Naive thymus-derived CD8-positive, alpha-beta T cell (primary cell): ENCODE results near the gene ATP6V0A1. TPM values are rescaled to one million over a fixed set of nuclear protein-coding genes. Genes with fewer than 3 reads are reported as not detected.
A peak's percentile ranks its signal among the peaks of the same experiment; 100 is the strongest.

Source experiments
- ATAC-seq, 2 donors: fragments of 150-1000 bp; cut with Tn5 transposase in 1 of 2; sonication (Bioruptor Pico), chemical (Tn5 transposase) in 1 of 2; 1 replicate in 1 of 2; 2 replicates in 1 of 2; pipeline ENCODE4 v1.10.0; 2021; ENCODE audit warnings: mild to moderate bottlenecking in 2 of 2, moderate library complexity in 2 of 2
- POLR2A ChIA-PET: fragments of 350-600 bp; sonication (Branson Sonifier 250); formaldehyde crosslinking; loops from one replicate; lab custom pipeline; 2021; ENCODE audit warnings: antibody characterized with exemption; lab: Charles Lee
- DNase-seq, 10 donors: peaks; one replicate each; pipeline versions ENCODE4 v3.0.0 to v3.0.0-alpha.2; 2020 to 2022
- H3K27ac Mint-ChIP-seq, 10 donors: one replicate each; pipeline ENCODE4 v1.8.0; 2020 to 2022; ENCODE audit warnings: mild to moderate bottlenecking in 10 of 10, mixed read lengths in 10 of 10, moderate library complexity in 4 of 10, inconsistent platforms in 1 of 10
- H3K27me3 Mint-ChIP-seq, 5 donors: one replicate each; pipeline ENCODE4 v1.8.0; 2021 to 2022; ENCODE audit warnings: mixed read lengths in 5 of 5
- H3K36me3 Mint-ChIP-seq, 3 donors: one replicate each; pipeline ENCODE4 v1.8.0; 2020 to 2022; ENCODE audit warnings: mixed read lengths in 3 of 3, mild to moderate bottlenecking in 2 of 3, inconsistent platforms in 1 of 3
- H3K4me1 Mint-ChIP-seq, 4 donors: one replicate each; pipeline ENCODE4 v1.8.0; 2021 to 2022; ENCODE audit warnings: mixed read lengths in 4 of 4
- H3K4me3 Mint-ChIP-seq, 10 donors: one replicate each; pipeline ENCODE4 v1.8.0; 2020 to 2022; ENCODE audit warnings: mild to moderate bottlenecking in 10 of 10, mixed read lengths in 10 of 10, moderate library complexity in 6 of 10, inconsistent platforms in 1 of 10
- H3K9me3 Mint-ChIP-seq, 9 donors: one replicate each; pipeline ENCODE4 v1.8.0; 2020 to 2022; ENCODE audit warnings: mixed read lengths in 9 of 9, mild to moderate bottlenecking in 3 of 9, inconsistent platforms in 1 of 9, moderate library complexity in 1 of 9
- polyA plus RNA-seq, 3 donors: library from polyadenylated mRNA; unstranded; fragments of 300-500 nt; fragmentation: Illumina TruSeq; gene quantifications; one replicate each; pipeline ENCODE4 v1.2.3, GENCODE V29; 2021
- total RNA-seq, 8 experiments: library from RNA in 2 of 8; stranded (reverse) in 2 of 8; gene quantifications; one replicate each; pipeline ENCODE4 v1.2.3 and lab custom pipeline; 2021 to 2026

The ATP6V0A1 gene
- total and polyA plus RNA-seq, 5 experiments from 2014 or later, result 4.1 to 19.1 (median 12.6) TPM

- Mint-ChIP-seq H3K4me3 (peak overlapping the region; percentile 86 to 94 (median 90)), H3K27ac (peak overlapping the region; percentile 90 to 96 (median 93)), H3K36me3 (peaks cover 0 to 6% (median 4%) of the 10 kb centered on the region in 3 donors), H3K4me1 (peaks cover 18 to 45% (median 42%) of the 10 kb centered on the region in 4 donors), H3K9me3 (no peaks in the 10 kb centered on the region), H3K27me3 (no peaks in the 10 kb centered on the region)
- ATAC-seq, result peak in 1 of 2 donors; percentile 2
- no peak for DNase-seq
- POLR2A ChIA-PET, result interaction anchor here (0.7 to 1.8 kb wide), 3 partner anchors 8 to 35 kb away, joined by 4 to 8 read pairs (median 5); no protein-coding TSS in a partner anchor
Observed at GRCh38 chr17:42562388-42563142, 103.9 kb downstream of the ATP6V0A1 start.

- DNase-seq (no peak), ATAC-seq (no peak)
- peaks cover 0 to 9% (median 4%) of the 10 kb centered on the region in 3 donors for H3K36me3 Mint-ChIP-seq
- POLR2A ChIA-PET, result interaction anchor here (1.0 to 1.8 kb wide), 2 partner anchors 9 to 16 kb away, joined by 4 to 5 read pairs; no protein-coding TSS in a partner anchor
- H3K4me3 Mint-ChIP-seq, result peak overlapping the region; percentile 86 to 94 (median 90)
- H3K4me1 Mint-ChIP-seq, result peaks cover 21 to 49% (median 47%) of the 10 kb centered on the region in 4 donors
- peak overlapping the region in 8 of 10 donors; percentile 35 to 93 (median 88) for H3K27ac Mint-ChIP-seq
- no peaks in the 10 kb centered on the region for H3K27me3 Mint-ChIP-seq
- H3K9me3 Mint-ChIP-seq, result no peaks in the 10 kb centered on the region
Observed at GRCh38 chr17:42563143-42563509, 104.4 kb downstream of the ATP6V0A1 start.

GRCh38 chr17:42563543-42563942, 104.9 kb downstream of the ATP6V0A1 start:
- Mint-ChIP-seq H3K4me1 (peaks cover 21 to 52% (median 49%) of the 10 kb centered on the region in 4 donors), H3K36me3 (peaks cover 0 to 10% (median 4%) of the 10 kb centered on the region in 3 donors), H3K9me3 (no peaks in the 10 kb centered on the region), H3K27me3 (no peaks in the 10 kb centered on the region), H3K4me3 (peak overlapping the region; percentile 61 to 94 (median 90)), H3K27ac (peak overlapping the region in 7 of 10 donors; percentile 56 to 92 (median 84))
- DNase-seq, result no peak
- no peak for ATAC-seq
- POLR2A ChIA-PET, result interaction anchor here (1.0 kb wide), 1 partner anchor 9 kb away, joined by 5 read pairs; no protein-coding TSS in a partner anchor

- POLR2A ChIA-PET, result interaction anchor here (1.0 to 5.0 kb wide), 2 partner anchors 10 to 14 kb away, joined by 5 to 41 read pairs; partner anchors contain the start of gene PSMC3IP
Observed at GRCh38 chr17:42563950-42564349, 105.3 kb downstream of the ATP6V0A1 start.

GRCh38 chr17:42564815-42565522, 106.3 kb downstream of the ATP6V0A1 start:
- no peak for ATAC-seq
- H3K4me3 Mint-ChIP-seq, result peak overlapping the region in 6 of 10 donors; percentile 20 to 69 (median 38)
- peak overlapping the region in 6 of 10 donors; percentile 9 to 89 (median 54) for H3K27ac Mint-ChIP-seq
- peaks cover 21 to 65% (median 58%) of the 10 kb centered on the region in 4 donors for H3K4me1 Mint-ChIP-seq
- no peak for DNase-seq
- POLR2A ChIA-PET, result interaction anchor here (0.5 to 5.0 kb wide), 4 partner anchors 13 to 378 kb away, joined by 3 to 41 read pairs (median 4); partner anchors contain the start of gene PSMC3IP
- H3K36me3 Mint-ChIP-seq, result peaks cover 0 to 23% (median 4%) of the 10 kb centered on the region in 3 donors
- H3K27me3 Mint-ChIP-seq, result no peaks in the 10 kb centered on the region
- no peaks in the 10 kb centered on the region for H3K9me3 Mint-ChIP-seq

More at GRCh38 chr17:42563950-42564349, 105.3 kb downstream of the ATP6V0A1 start:
- H3K4me1 Mint-ChIP-seq, result peaks cover 23 to 56% (median 53%) of the 10 kb centered on the region in 4 donors
- no peak for ATAC-seq
- H3K27ac Mint-ChIP-seq, result peak overlapping the region in 6 of 10 donors; percentile 56 to 92 (median 86)
- H3K36me3 Mint-ChIP-seq, result peaks cover 0 to 14% (median 4%) of the 10 kb centered on the region in 3 donors
- DNase-seq, result no peak
- no peaks in the 10 kb centered on the region for H3K27me3 Mint-ChIP-seq
- peak overlapping the region; percentile 61 to 94 (median 90) for H3K4me3 Mint-ChIP-seq
- H3K9me3 Mint-ChIP-seq, result no peaks in the 10 kb centered on the region

- H3K36me3 Mint-ChIP-seq, result peaks cover 0 to 30% (median 4%) of the 10 kb centered on the region in 3 donors
- POLR2A ChIA-PET, result interaction anchor here (0.5 to 5.0 kb wide), 6 partner anchors 11 to 379 kb away, joined by 3 to 41 read pairs (median 8); partner anchors contain the start of gene PSMC3IP
- H3K27me3 Mint-ChIP-seq, result no peaks in the 10 kb centered on the region
- H3K27ac Mint-ChIP-seq, result peak overlapping the region in 6 of 10 donors; percentile 85 to 99 (median 90)
- peak in 1 of 10 donors; percentile 48 for DNase-seq
- ATAC-seq, result no peak
- no peaks in the 10 kb centered on the region for H3K9me3 Mint-ChIP-seq
- peak overlapping the region in 7 of 10 donors; percentile 34 to 99 (median 90) for H3K4me3 Mint-ChIP-seq
- H3K4me1 Mint-ChIP-seq, result peaks cover 21 to 67% (median 57%) of the 10 kb centered on the region in 4 donors
Observed at GRCh38 chr17:42565523-42566214, 107.0 kb downstream of the ATP6V0A1 start.

DNA sequence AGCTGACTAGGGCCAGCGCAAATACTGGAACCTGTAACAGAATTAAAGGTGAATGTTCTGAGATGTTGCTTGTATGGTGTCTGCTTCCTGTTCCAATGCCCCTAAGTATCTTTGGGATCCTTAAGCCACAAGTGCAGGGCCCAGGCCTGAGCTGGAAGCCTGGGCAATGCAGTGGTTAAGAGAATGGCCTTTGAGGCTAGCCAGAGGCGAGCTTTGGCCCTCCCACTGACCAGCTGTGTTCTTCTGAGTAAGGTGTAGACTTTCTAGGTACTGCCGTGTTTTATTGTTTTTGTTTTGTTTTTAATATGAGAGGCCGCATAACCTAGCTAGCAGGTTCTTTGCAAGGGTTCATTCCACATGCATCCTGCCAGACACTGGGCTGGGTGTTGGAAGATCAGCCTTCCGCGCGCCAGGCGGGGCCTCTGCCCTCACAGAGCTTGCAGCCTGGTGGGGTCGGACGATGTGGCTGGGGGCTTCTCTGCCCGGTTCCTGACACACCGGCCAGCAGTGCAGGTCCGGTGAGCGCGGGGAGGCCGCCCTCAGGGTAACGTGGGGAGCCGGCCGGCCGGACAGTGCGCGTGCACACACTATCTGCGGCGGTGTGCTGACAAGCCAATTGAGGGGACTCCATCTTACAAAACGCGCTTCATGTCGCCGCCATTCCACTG, 107.7 kb downstream of the ATP6V0A1 start:
- Mint-ChIP-seq H3K27me3 (no peaks in the 10 kb centered on the region), H3K36me3 (peaks cover 0 to 37% (median 4%) of the 10 kb centered on the region in 3 donors), H3K27ac (peak overlapping the region; percentile 85 to 99 (median 94)), H3K9me3 (no peaks in the 10 kb centered on the region), H3K4me3 (peak overlapping the region; percentile 86 to 99 (median 94)), H3K4me1 (peaks cover 21 to 68% (median 56%) of the 10 kb centered on the region in 4 donors)
- DNase-seq (peak in 1 of 10 donors; percentile 64), ATAC-seq (no peak)
- POLR2A ChIA-PET, result interaction anchor here (1.0 to 5.0 kb wide), 9 partner anchors 12 to 795 kb away, joined by 3 to 41 read pairs (median 10); partner anchors contain the start of genes NAGLU, PSMC3IP, RETREG3 and TUBG1

- Mint-ChIP-seq H3K27me3 (no peaks in the 10 kb centered on the region), H3K27ac (peak within 1 kb of the TSS; percentile 85 to 99 (median 94)), H3K4me3 (peak within 1 kb of the TSS; percentile 86 to 99 (median 94)), H3K4me1 (peaks cover 19 to 61% (median 51%) of the 10 kb centered on the region in 4 donors), H3K9me3 (no peaks in the 10 kb centered on the region), H3K36me3 (peaks cover 0 to 44% (median 5%) of the 10 kb centered on the region in 3 donors)
- POLR2A ChIA-PET, result interaction anchor here (0.9 to 5.0 kb wide), 12 partner anchors 11 to 794 kb away, joined by 3 to 41 read pairs (median 6); partner anchors contain the start of genes NAGLU, PSMC3IP, RETREG3 and RPL27
- peak; percentile 85 to 95 (median 92) for DNase-seq
- peak; percentile 76 to 81 for ATAC-seq
Observed at GRCh38 chr17:42566883-42567573, 108.3 kb downstream of the ATP6V0A1 start, which contains the start of gene MLX. Gene MLX, plus strand, starts transcription at chr17:42567100. Its CDS starts 25 bp downstream, at chr17:42567125.

- H3K4me3 Mint-ChIP-seq, result peak overlapping the region; percentile 27 to 98 (median 62)
- no peaks in the 10 kb centered on the region for H3K9me3 Mint-ChIP-seq
- no peak for ATAC-seq
- H3K27me3 Mint-ChIP-seq, result no peaks in the 10 kb centered on the region
- peaks cover 15 to 52% (median 38%) of the 10 kb centered on the region in 4 donors for H3K4me1 Mint-ChIP-seq
- H3K36me3 Mint-ChIP-seq, result peaks cover 0 to 58% (median 10%) of the 10 kb centered on the region in 3 donors
- no peak for DNase-seq
- peak overlapping the region in 8 of 10 donors; percentile 22 to 94 (median 56) for H3K27ac Mint-ChIP-seq
- POLR2A ChIA-PET, result interaction anchor here (1.1 to 5.0 kb wide), 4 partner anchors 9 to 22 kb away, joined by 3 to 41 read pairs (median 12); partner anchors contain the start of gene PSMC3IP
Observed at GRCh38 chr17:42568341-42569111, 109.8 kb downstream of the ATP6V0A1 start.
